Measurements from ENCODE around the gene DAPL1. TPM values are rescaled to one million over a fixed set of nuclear protein-coding genes. Genes with fewer than 3 reads are reported as not detected.
"Not testable (repeated sequence)": the region's sequence is repeated elsewhere in the genome, so short reads cannot be mapped to it uniquely, and the experiment has no call there.

DAPL1 gene
- total RNA-seq, 4 donors from 2014 or later = not detected

DNA sequence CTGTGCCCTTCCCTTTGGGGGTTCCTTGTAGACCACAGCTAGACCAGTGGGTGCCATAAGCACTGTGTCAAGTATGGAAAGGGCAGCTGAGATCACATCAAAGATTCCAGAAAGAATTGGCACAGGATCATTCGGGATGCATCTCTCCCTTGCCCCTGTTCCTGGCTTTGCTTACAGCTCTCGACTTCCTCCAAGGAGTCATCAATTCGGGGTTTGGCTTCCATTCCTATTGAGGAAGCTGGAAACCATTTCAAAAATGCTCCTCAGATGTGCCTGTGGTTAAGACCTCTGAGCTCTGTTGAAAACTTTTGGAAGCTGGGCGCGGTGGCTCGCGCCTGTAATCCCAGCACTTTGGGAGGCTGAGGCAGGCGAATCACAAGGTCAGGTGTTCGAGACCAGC lies 65.1 kb downstream of the DAPL1 start:
- H3K4me1 ChIP-seq; H3K27ac ChIP-seq; DNase-seq; intact Hi-C loops (cut with DNase I; ENCODE audit: low total_unique reads); H3K4me3 ChIP-seq; H3K36me3 ChIP-seq; H3K9me3 ChIP-seq; H3K27me3 ChIP-seq: not testable (repeated sequence)

DNA sequence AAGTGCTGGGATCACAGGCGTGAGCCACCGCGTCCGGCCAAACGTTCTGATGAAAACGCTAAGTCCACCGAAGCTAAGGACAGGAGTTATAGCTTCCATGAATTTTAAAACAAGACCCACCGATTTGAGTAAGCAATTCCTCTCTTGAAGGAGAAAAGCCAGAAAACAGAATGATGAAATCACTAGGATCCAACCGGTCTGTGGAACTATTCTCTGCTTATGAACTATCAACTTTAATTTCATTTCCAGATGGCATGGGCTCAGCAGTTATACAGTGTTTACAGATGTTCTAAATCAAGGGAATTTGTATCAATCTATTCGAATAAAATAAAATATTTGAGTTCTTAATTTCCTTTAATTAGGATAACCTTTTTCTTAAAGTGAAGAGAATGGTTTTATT lies 66.5 kb downstream of the DAPL1 start:
- DNase-seq; H3K4me1 ChIP-seq; intact Hi-C loops (cut with DNase I; ENCODE audit: low total_unique reads); H3K4me3 ChIP-seq; H3K27ac ChIP-seq; H3K9me3 ChIP-seq; H3K36me3 ChIP-seq; H3K27me3 ChIP-seq: not testable (repeated sequence)

DNA sequence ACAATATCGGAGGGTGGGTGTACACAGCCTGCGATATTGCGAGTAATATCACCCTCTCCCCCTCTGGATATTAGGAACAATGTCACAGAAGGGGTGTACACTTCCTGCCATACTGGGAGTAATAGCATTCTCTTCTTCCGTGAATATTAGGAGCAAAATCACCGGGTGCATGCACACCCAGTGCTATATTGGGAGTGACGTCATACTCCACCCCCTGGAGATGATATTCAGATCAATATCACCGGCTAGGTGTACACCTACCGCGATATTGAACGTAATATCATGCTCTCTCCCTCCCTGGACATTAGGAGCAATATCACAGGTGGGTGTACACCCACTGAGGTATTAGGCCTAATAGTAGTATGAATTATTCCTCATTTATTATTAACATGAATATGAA lies 70.4 kb downstream of the DAPL1 start:
- H3K36me3 ChIP-seq; H3K4me3 ChIP-seq; H3K27ac ChIP-seq; intact Hi-C loops (cut with DNase I; ENCODE audit: low total_unique reads); H3K9me3 ChIP-seq; H3K4me1 ChIP-seq; H3K27me3 ChIP-seq; DNase-seq: not testable (repeated sequence)

Other genes with a start within 250 kb of the DAPL1 start
- gene TANC1, start 173.3 kb downstream of the DAPL1 start, total RNA-seq = 10 to 100 TPM; 34.7 to 92.7 (median 67.4) TPM